SJCRH30 (cell line): ENCODE data around the gene CCDC188. TPM values are rescaled to one million over a fixed set of nuclear protein-coding genes. Genes with fewer than 3 reads are reported as not detected.

ENCODE experiments used
- DNase-seq, 2 experiments: peaks; one replicate each; pipeline ENCODE4 v3.0.0-alpha.2; 2015 to 2020
- H3K27ac ChIP-seq: fragments of 250-450 bp; sonication (Bioruptor Pico); 2 replicates; pipeline ENCODE4 v1.5.1; 2020; ENCODE audit warnings: mild to moderate bottlenecking, moderate library complexity
- H3K27me3 ChIP-seq: fragments of 250-450 bp; sonication (Bioruptor Pico); 2 replicates; pipeline ENCODE4 v1.5.1; 2020; ENCODE audit warnings: mild to moderate bottlenecking, moderate library complexity
- H3K36me3 ChIP-seq: fragments of 250-450 bp; sonication (Bioruptor Pico); 2 replicates; pipeline ENCODE4 v1.5.1; 2020; ENCODE audit warnings: mild to moderate bottlenecking, moderate library complexity
- H3K4me1 ChIP-seq: fragments of 250-450 bp; sonication (Bioruptor Pico); 2 replicates; pipeline ENCODE4 v1.5.1; 2020; ENCODE audit warnings: mild to moderate bottlenecking, moderate library complexity
- H3K4me3 ChIP-seq: fragments of 250-450 bp; sonication (Bioruptor Pico); 2 replicates; pipeline ENCODE4 v1.5.1; 2020; ENCODE audit warnings: mild to moderate bottlenecking, moderate library complexity
- H3K9me3 ChIP-seq: fragments of 250-450 bp; sonication (Bioruptor Pico); replicated peaks from 2 replicates; pipeline ENCODE4 v1.5.1; 2020; ENCODE audit warnings: mild to moderate bottlenecking, moderate library complexity
- total RNA-seq: library from RNA; depleted of rRNA; stranded (reverse); fragments of >200 nt; shearing (Covaris generic); gene quantifications from 2 replicates; pipeline ENCODE4 v1.2.3, GENCODE V29; 2014; rRNA removed

The CCDC188 gene
- not detected in 2 replicates for total RNA-seq

DNA sequence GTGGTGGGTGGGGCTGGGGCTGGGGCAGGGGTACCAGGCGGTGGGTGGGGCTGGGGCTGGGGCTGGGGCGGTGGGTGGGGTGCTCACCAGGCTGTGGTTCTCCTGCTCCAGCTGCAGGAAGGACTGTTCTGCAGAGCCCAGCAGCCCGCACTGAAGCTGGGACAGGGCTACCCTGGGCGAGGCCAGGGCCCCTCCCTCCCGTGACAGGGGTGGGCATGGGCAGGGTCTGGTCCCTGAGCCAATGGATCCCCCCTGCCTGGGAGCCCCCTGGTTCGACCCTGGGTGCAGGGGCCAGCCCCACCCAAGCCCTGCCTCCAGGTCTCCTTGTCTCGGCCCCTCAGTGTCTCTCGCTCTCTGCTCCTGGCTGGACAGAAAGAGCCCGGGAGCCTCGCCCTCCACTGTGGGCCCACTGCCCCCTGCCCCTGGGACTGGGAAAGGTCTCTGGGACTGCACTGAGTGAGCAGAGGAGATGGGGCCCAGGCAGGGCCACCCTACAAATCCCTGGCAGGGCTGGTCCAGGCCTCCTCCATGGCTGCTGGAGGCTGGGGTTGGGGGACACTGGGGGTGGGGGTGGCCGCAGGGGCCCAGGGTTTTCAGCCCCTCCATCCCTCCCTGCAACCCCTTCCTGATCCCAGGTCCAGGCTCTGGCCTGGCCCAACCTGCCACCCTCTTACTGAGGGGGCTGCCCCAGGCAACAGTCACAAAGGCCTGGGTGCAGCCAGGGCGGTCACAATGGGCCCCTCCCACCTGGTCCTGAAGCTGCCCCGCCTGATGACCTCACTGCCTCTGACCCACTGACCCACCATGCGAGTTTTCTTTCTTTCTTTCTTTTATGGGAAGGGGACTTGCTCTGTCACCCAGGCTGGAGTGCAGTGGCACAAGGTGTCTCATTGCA, at the start of gene CCDC188:
Gene CCDC188, minus strand, starts transcription at position 675 of the 895 bp plus-strand sequence. Its CDS starts 69 bp downstream, at position 606.
- Histone ChIP-seq H3K4me1 (peaks cover 4% of the 10 kb centered on the region; the same call in 1 of the 2 replicates), H3K4me3 (no peak within 1 kb of the TSS), H3K36me3 (no peaks in the 10 kb centered on the region), H3K27me3 (0 out of 2 replicates have a peak, but pooled peaks cover 5% of the 10 kb centered on the region), H3K9me3 (no peaks in the 10 kb centered on the region), H3K27ac (no peak within 1 kb of the TSS)
- DNase-seq: no peak

DNA sequence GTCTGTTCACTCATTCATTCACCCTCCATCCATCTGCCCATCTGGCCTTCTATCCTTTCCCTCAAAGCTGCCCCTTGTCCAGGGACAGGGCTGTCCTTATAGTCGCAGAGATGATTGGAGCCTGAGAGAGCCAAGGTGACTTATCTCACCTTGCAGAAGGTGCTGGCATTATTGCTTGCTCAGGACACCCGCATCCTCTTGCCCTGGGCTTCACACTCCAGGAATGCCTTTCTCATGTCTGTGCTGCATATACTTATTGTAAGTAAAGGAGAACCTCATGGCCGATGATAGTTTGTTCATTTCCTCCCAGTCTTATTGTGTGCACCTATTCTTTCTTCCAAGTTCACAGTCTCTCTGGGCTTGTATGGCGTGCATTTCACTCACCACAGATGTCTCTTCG, 49.1 kb upstream of the CCDC188 start:
- no peak for DNase-seq
- H3K27me3 ChIP-seq: peaks cover 52% of the 10 kb centered on the region
- H3K36me3 ChIP-seq: no peaks in the 10 kb centered on the region
- H3K9me3 ChIP-seq: no peaks in the 10 kb centered on the region
- peaks cover 14% of the 10 kb centered on the region for H3K4me1 ChIP-seq
- H3K27ac ChIP-seq: no peak overlapping the region
- H3K4me3 ChIP-seq: no peak overlapping the region

DNA sequence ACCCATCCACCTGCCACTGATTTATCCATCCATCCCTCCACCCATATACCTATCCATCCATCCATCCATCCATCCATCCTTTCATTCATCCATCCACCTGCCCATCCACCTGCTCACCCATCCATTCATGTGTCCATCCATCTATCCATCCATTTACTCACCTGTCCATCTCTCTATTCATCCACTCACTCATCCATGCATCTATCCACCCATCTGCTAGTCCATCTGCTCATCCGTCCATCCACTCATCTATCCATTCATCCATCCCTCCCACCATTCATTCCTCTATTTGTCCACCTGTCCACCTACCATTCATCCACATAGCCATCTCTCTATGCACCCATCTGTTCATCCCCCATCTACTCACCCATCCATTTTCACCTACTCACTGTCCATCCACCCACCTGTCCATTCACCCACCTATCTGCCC, 48.6 kb upstream of the CCDC188 start:
- Histone ChIP-seq H3K27me3 (peaks cover 55% of the 10 kb centered on the region), H3K4me1 (peaks cover 14% of the 10 kb centered on the region), H3K9me3 (no peaks in the 10 kb centered on the region), H3K4me3 (no peak overlapping the region), H3K27ac (no peak overlapping the region), H3K36me3 (no peaks in the 10 kb centered on the region)
- DNase-seq: no peak

DNA sequence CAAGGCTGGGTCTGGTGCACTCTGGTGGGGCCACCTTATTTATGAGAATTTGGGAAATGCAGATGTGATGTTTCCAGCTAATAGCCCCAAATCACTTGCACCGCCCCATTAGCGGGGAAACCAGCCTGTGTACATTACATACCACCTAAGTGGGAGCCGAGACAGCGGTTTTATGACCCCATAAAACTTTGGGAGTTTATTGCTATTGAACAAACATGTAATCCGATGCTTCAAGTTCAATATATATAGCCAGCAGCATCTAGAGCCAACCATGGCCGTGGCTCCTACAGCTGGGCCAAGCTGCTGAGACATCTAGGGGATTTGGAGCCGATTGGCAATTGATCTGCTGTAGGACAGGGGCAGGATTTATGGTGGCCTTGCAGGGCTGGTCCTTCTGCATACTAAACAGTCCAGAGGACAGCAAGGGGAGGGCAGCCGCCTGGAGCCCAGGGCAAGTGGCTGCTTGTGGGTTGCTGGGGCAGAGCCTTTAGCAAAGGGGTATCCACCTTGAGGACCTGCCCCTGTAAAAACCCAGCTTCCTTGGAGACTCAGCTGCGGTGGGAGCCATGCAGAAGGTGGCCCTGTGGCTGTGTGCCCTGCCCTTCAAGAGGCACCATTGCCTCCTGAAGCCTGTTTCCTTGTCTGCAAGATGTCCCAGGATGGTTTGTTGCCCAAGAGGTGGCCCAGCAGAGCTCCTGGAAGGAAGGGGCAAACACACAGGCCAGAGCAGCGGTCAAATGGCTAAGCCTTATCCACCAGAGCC, 47.9 kb upstream of the CCDC188 start:
- no peaks in the 10 kb centered on the region for H3K9me3 ChIP-seq
- no peaks in the 10 kb centered on the region for H3K36me3 ChIP-seq
- peaks cover 62% of the 10 kb centered on the region for H3K27me3 ChIP-seq
- no peak overlapping the region for H3K27ac ChIP-seq
- peaks cover 7% of the 10 kb centered on the region; the same call in 1 of the 2 replicates for H3K4me1 ChIP-seq
- DNase-seq: no peak
- no peak overlapping the region for H3K4me3 ChIP-seq

DNA sequence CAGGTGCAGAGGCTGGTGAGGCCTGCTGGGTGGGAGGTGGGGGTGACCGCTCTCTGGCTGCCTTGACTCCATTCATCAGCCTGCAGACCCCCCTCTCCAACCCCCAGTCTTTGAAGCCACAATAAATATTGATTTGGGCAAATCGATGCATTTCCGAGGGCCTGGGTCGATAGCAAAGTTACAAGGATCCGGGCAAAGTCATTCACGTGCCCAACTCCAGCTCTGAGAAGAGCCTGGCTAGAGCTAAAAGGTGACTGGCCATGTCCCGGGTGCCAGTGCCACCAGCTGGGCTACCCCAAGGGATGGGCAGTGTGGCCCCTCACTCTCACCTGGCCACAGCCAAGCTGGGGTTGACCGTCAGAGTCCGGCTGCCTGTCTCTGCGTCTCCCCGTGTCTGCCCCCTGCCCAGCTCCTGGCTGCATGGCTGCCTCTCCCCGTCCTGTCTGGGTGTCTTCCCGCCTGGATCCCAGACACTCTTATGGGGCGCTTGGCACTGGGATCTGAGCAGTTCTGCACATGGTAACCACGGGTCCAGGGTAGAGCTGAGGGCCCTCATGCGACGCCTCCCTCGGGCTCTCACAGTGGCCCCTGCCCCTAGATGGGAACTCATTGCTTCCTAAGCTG, 46.7 kb upstream of the CCDC188 start:
- Histone ChIP-seq H3K9me3 (no peaks in the 10 kb centered on the region), H3K27ac (no peak overlapping the region), H3K4me1 (peaks cover 4% of the 10 kb centered on the region; the same call in 1 of the 2 replicates), H3K27me3 (peaks cover 65% of the 10 kb centered on the region), H3K36me3 (no peaks in the 10 kb centered on the region), H3K4me3 (no peak overlapping the region)
- no peak for DNase-seq

DNA sequence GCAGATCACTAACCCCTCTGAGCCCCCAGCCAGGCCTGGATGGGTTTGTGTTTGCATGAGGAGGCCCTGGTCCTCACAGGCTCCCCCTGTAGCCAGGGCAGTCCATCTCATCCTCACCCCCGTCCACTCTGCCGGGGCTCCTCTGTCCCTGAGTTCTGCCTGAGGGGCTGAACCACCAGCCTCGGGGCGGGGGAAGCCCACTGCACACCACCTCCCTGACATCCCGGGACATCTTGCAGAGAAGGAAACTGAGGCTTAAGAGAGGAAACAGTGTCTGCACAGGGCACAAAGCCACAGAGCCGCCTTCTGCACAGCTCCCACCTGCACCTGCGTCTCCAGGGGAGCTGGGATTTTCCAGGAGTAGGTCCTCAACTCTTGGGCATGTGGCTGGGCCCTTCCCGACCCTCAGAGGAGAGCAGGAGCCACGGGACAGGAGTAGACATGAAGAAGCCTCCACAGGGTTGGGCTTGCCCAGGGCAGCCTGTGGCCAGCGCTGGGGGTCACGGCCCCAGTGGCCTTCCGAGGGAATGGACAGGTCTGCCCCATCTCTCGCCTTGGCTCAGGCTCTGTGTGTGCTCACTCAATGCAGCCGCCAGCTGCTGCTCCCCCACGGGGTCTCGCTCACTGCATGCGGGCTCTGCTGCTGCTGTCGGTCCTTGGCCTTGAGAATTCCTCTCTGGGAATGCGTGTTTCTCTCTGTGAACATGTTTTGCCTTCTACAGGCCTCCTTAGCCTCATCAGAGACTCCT, 45.4 kb upstream of the CCDC188 start:
- Histone ChIP-seq H3K27me3 (peaks cover 56% of the 10 kb centered on the region), H3K27ac (no peak overlapping the region), H3K4me3 (no peak overlapping the region)

DNA sequence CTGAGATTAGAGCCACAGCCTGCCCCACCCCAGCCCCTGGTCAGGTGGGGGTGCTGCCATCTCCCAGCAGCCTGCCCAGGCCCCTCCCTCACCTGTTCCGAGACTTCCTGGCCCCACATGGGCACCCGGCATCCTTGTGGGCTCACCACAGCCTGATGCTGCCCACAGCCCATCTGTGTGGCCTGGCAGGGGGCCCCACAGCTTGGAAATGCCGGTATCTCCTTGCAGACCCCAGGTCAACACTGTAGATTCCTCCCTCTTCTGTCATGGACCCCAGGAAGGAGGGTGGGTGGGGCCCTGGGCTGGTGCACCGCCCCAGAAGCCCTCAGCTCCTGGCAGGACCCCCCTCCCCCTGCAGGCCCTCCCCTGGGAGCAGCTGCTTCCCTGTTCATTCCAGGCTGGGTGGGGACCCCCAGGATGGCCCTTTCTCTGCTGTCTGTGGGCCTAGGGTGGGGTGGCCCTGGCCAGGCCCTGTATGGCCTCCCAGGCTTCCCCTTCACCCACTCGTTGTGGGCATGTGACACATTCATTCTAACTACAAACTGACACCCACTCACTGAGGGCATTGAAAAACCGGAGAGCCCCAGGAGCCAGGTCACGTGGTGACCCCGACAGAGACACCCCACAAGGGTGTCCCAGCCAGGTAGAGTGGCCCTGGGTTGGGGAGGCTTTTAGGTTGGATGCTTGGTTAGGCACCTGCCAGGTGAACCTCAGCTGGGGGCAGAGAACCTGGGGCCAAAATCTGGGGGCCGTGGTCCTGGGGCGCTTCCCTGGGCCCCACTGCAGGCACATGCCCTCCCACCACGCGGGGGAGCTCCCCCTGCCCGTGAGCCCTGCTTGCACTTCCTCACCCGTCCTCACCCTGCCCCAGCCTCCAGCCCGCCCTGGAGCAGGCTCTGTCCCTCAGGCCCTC, 44.1 kb upstream of the CCDC188 start:
- no peaks in the 10 kb centered on the region for H3K4me1 ChIP-seq
- peaks cover 50% of the 10 kb centered on the region for H3K27me3 ChIP-seq
- H3K27ac ChIP-seq: no peak overlapping the region
- no peaks in the 10 kb centered on the region for H3K9me3 ChIP-seq
- DNase-seq: no peak
- no peaks in the 10 kb centered on the region for H3K36me3 ChIP-seq
- H3K4me3 ChIP-seq: no peak overlapping the region

More for the DNA sequence above, 45.4 kb upstream of the CCDC188 start:
- H3K4me1 ChIP-seq: no peaks in the 10 kb centered on the region
- H3K36me3 ChIP-seq: no peaks in the 10 kb centered on the region
- H3K9me3 ChIP-seq: no peaks in the 10 kb centered on the region
- no peak for DNase-seq

DNA sequence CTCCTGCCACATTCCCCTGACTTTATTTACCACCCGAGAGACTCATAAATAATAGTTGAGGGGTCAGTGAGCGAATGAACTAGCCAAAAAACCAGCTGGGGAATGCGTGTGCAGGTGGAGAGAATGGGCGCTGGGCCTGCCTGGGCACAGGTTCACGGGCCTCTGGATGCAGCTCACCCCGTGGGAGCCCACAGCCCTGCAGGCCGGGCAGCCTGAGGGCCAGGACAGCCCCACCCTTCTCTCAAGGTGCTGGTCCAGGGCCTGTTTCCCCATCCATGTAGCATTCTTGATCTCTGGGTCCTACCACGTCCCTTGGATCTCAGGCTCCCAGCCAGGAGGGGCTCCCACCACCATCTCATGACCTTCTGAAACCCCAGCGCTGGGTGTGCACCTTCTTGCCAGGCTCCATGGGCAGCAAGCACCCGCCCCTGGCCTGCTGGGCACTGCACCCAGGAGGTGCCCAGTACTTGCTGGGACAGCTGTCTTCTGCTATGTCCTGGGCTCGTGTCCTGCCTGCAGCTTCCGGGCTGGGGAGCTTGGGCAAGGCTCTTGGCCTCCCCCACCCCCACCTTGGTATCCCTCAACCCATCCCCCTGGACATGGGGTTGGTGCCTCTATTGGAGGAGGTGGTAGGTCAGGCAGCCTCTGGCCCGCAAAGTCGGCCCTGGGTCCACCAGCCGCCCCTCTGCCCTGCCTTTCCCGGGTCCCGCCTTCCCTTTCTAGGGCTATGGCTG, 43.1 kb upstream of the CCDC188 start:
- DNase-seq: no peak
- H3K4me3 ChIP-seq: no peak overlapping the region
- H3K36me3 ChIP-seq: no peaks in the 10 kb centered on the region
- H3K27me3 ChIP-seq: peaks cover 41% of the 10 kb centered on the region
- H3K4me1 ChIP-seq: no peaks in the 10 kb centered on the region
- H3K27ac ChIP-seq: no peak overlapping the region
- no peaks in the 10 kb centered on the region for H3K9me3 ChIP-seq

DNA sequence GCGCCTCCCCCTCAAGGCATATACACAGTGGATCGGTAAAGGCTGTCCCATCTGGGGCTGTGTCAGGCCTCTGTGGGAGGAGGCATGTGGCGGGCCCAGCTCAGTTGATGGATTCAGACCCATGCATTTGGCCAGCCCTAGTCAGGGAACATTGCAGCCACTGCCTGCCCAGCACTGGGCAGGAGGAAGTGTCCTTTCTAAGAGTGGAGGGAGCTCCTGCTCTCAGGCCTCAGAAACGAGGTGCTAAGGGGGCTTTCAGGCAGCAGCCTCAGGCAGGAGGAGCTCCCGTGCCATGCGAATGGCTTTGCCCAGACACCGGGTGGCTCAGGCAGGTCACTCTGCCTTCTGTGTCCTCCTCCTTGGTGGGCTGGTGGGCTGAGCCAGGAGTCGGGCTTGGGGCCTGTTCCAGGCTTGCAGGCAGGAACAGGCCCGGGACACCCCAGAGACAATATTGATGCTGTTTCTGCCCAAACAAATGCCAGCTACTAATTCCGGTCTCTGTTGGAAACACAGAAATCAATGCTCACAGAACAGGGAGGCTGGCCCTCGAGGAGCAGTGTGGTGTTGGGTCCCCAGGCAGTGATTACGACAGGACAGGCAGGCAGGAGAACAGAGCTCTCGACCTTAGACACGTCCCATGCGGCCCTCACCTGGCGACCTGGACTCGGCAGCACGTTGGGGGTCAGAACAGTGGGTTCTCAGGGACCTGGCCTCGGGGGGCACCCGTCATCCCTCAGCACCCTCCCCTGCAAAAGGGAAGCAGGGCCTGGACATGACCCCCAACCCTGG, 42.3 kb upstream of the CCDC188 start:
- H3K4me3 ChIP-seq: no peak overlapping the region
- H3K9me3 ChIP-seq: no peaks in the 10 kb centered on the region
- no peak overlapping the region for H3K27ac ChIP-seq
- peaks cover 39% of the 10 kb centered on the region for H3K27me3 ChIP-seq
- no peaks in the 10 kb centered on the region for H3K4me1 ChIP-seq
- no peak for DNase-seq
- H3K36me3 ChIP-seq: no peaks in the 10 kb centered on the region

DNA sequence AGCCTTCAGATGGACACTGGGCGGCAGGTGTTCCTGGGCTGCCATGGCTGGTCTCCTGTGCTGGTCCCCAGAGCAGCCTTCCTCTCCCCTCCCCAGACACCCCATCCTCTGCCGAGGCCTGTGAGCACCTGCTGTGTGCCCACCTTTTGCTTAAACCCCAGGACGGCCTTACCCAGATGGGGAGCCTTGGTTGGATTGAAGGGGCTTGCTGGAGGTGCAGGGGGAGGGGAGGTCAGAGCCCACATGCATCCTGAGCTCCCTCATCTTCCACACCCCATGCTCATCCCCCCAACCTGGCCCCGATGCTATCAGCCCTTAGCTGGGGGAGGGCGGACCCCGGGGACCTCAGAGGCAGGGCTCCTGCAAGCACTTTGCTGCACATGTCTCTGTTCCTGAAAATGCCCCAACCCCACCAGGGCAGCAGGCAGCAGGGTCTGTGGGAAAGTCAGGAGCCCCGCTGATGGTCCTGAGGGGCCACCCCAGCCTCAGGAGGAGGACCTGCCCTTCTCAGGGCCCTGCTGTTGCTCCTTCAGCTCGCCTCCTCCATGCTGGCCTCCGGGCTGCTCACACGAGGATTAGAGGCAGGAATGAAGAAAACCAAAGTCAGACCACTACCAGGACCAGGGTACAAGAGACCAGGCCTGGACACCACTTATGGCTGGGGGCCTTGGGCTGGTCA, 41.6 kb upstream of the CCDC188 start:
- no peak for DNase-seq
- Histone ChIP-seq H3K9me3 (no peaks in the 10 kb centered on the region), H3K4me3 (no peak overlapping the region), H3K36me3 (no peaks in the 10 kb centered on the region), H3K4me1 (no peaks in the 10 kb centered on the region), H3K27ac (no peak overlapping the region), H3K27me3 (peaks cover 35% of the 10 kb centered on the region)

DNA sequence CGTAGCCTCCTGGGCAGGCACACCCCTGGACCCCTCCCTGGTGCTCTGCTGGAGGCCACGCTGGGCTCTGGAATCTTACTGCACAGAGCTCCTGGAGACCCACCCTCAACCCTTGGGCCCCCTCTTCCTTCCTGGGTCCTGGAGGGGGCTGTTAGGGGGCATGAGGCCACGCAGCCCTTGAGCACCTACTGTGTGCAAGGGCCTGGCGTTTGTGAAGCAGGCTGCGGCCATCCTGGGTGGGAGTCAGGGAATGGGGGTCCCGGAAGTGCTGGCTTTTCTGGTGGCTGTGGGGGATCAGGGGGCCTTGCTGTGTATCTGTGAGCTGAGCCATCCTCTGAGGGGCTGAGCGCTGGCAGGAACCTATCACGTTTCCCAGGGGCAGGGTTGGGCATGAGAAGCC, 40.9 kb upstream of the CCDC188 start:
- no peaks in the 10 kb centered on the region for H3K36me3 ChIP-seq
- H3K27ac ChIP-seq: no peak overlapping the region
- peaks cover 33% of the 10 kb centered on the region for H3K27me3 ChIP-seq
- no peak overlapping the region for H3K4me3 ChIP-seq
- no peak for DNase-seq
- no peaks in the 10 kb centered on the region for H3K4me1 ChIP-seq
- H3K9me3 ChIP-seq: no peaks in the 10 kb centered on the region

DNA sequence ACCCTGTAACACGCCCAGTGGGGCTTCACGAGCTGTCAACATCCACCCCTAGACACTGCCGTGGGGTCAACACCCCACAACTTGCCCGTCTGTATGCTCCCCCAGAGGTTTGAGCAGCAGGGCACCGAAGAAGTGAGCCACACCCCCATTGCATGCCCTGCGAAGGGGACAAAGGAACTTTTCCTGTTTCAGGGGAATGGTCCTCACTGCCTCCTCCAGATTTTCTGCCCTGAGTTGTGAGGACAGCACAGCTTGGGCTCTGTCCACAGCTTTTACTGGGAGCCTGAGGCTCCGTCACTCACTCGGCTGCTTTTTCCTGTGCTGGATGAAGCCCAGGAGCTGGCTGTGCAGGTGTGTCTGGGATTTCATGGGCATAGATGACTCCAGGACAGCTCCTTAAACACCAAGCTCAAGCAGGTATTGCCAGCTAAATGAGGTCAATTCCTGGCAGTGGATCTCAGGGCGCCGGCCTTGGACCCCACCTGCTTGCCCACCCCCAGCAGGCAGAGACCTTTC, 40.2 kb upstream of the CCDC188 start:
- H3K9me3 ChIP-seq: no peaks in the 10 kb centered on the region
- H3K27me3 ChIP-seq: peaks cover 28% of the 10 kb centered on the region
- no peak overlapping the region for H3K27ac ChIP-seq
- no peaks in the 10 kb centered on the region for H3K36me3 ChIP-seq
- no peak for DNase-seq
- no peak overlapping the region for H3K4me3 ChIP-seq
- H3K4me1 ChIP-seq: no peaks in the 10 kb centered on the region
